A204.1 (cell line): ENCODE data around the gene VTCN1.
"Not testable (repeated sequence)": the region's sequence is repeated elsewhere in the genome, so short reads cannot be mapped to it uniquely, and the experiment has no call there.

ENCODE experiments used
- FAIRE-seq: peaks from 2 replicates; lab custom pipeline; 2012; peaks lifted over from hg19 to GRCh38; lab: Jason Lieb, UNC

The VTCN1 gene

GRCh38 chr1:117122330-117123025 lies 88.2 kb downstream of the VTCN1 start:
- no peak for FAIRE-seq

GRCh38 chr1:117121589-117122329 lies 89.0 kb downstream of the VTCN1 start, which contains the start of gene TRIM45:
TSS of gene TRIM45 (minus strand) at chr1:117121749. CDS start at chr1:117121201, 548 bp downstream.
- FAIRE-seq: peak; percentile 53

- no peak for FAIRE-seq
Measured at GRCh38 chr1:117120774-117121588, 89.7 kb downstream of the VTCN1 start.

- FAIRE-seq: not testable (repeated sequence)
Measured at GRCh38 chr1:117119144-117119543, 91.6 kb downstream of the VTCN1 start.

GRCh38 chr1:117118137-117118536 lies 92.6 kb downstream of the VTCN1 start:
- FAIRE-seq: no peak

GRCh38 chr1:117117697-117118096 lies 93.0 kb downstream of the VTCN1 start:
- no peak for FAIRE-seq

- no peak for FAIRE-seq
Measured at GRCh38 chr1:117116784-117117130, 94.0 kb downstream of the VTCN1 start.

GRCh38 chr1:117116090-117116783 lies 94.5 kb downstream of the VTCN1 start:
- FAIRE-seq: no peak

- no peak for FAIRE-seq
Measured at GRCh38 chr1:117114877-117115276, 95.8 kb downstream of the VTCN1 start.

- FAIRE-seq: no peak
Measured at GRCh38 chr1:117113199-117113598, 97.5 kb downstream of the VTCN1 start.

GRCh38 chr1:117112047-117112717 lies 98.5 kb downstream of the VTCN1 start:
- FAIRE-seq: no peak

- FAIRE-seq: no peak
Measured at GRCh38 chr1:117110774-117111173, 100.0 kb downstream of the VTCN1 start.

- no peak for FAIRE-seq
Measured at GRCh38 chr1:117107364-117107763, 103.4 kb downstream of the VTCN1 start.

- FAIRE-seq: no peak
Measured at GRCh38 chr1:117106478-117106877, 104.2 kb downstream of the VTCN1 start.

GRCh38 chr1:117105722-117106121 lies 105.0 kb downstream of the VTCN1 start:
- FAIRE-seq: no peak

GRCh38 chr1:117104986-117105385 lies 105.7 kb downstream of the VTCN1 start:
- FAIRE-seq: no peak

GRCh38 chr1:117101858-117102257 lies 108.9 kb downstream of the VTCN1 start:
- FAIRE-seq: not testable (repeated sequence)

GRCh38 chr1:117101334-117101733 lies 109.4 kb downstream of the VTCN1 start:
- FAIRE-seq: no peak

GRCh38 chr1:117098287-117098890 lies 112.3 kb downstream of the VTCN1 start:
- no peak for FAIRE-seq

GRCh38 chr1:117097443-117097842 lies 113.3 kb downstream of the VTCN1 start:
- FAIRE-seq: no peak

GRCh38 chr1:117096951-117097408 lies 113.7 kb downstream of the VTCN1 start:
- no peak for FAIRE-seq
